AG08396 (cell line): Measurements from ENCODE around the gene ACACB.

Experiments
- DNase-seq: peaks from one replicate; pipeline ENCODE4 v3.0.0; 2012; ENCODE audit warnings: low spot score, mixed read lengths

Gene ACACB

GRCh38 chr12:109214131-109214530, 97.7 kb downstream of the ACACB start:
- DNase-seq: no peak

- no peak for DNase-seq
Observed at GRCh38 chr12:109218996-109219395, 102.6 kb downstream of the ACACB start.

- DNase-seq: no peak
Observed at GRCh38 chr12:109219938-109220337, 103.6 kb downstream of the ACACB start.

- DNase-seq: no peak
Observed at GRCh38 chr12:109221277-109221931, 105.0 kb downstream of the ACACB start.

- no peak for DNase-seq
Observed at GRCh38 chr12:109222062-109222461, 105.7 kb downstream of the ACACB start.

GRCh38 chr12:109222496-109222895, 106.1 kb downstream of the ACACB start:
- no peak for DNase-seq

- DNase-seq: no peak
Observed at GRCh38 chr12:109223211-109223610, 106.8 kb downstream of the ACACB start.

- DNase-seq: no peak
Observed at GRCh38 chr12:109223868-109224267, 107.5 kb downstream of the ACACB start.

- DNase-seq: no peak
Observed at GRCh38 chr12:109228664-109229063, 112.3 kb downstream of the ACACB start.

GRCh38 chr12:109230193-109230592, 113.8 kb downstream of the ACACB start:
- DNase-seq: no peak

GRCh38 chr12:109232731-109233130, 116.3 kb downstream of the ACACB start:
- DNase-seq: no peak

- no peak for DNase-seq
Observed at GRCh38 chr12:109234012-109234411, 117.6 kb downstream of the ACACB start.

GRCh38 chr12:109236257-109236656, 119.9 kb downstream of the ACACB start:
- no peak for DNase-seq

- DNase-seq: no peak
Observed at GRCh38 chr12:109239179-109239578, 122.8 kb downstream of the ACACB start.

GRCh38 chr12:109239691-109240090, 123.3 kb downstream of the ACACB start:
- no peak for DNase-seq

GRCh38 chr12:109240365-109240764, 124.0 kb downstream of the ACACB start:
- DNase-seq: no peak

GRCh38 chr12:109241936-109242335, 125.5 kb downstream of the ACACB start:
- DNase-seq: no peak

- no peak for DNase-seq
Observed at GRCh38 chr12:109244073-109244472, 127.7 kb downstream of the ACACB start.

GRCh38 chr12:109246221-109246620, 129.8 kb downstream of the ACACB start:
- DNase-seq: no peak

GRCh38 chr12:109247831-109248654, 131.7 kb downstream of the ACACB start:
- DNase-seq: no peak

- DNase-seq: no peak
Observed at GRCh38 chr12:109250523-109250922, 134.1 kb downstream of the ACACB start.

- DNase-seq: no peak
Observed at GRCh38 chr12:109252799-109253198, 136.4 kb downstream of the ACACB start.

GRCh38 chr12:109253913-109254544, 137.6 kb downstream of the ACACB start:
- DNase-seq: no peak
